GM18873 (cell line): ENCODE measurements around the gene HEPACAM.

Experiments
- ATAC-seq: cut with Tn5 transposase; IDR thresholded peaks from one replicate; pipeline ENCODE4 v1.9.1; 2021; ENCODE audit warnings: mild to moderate bottlenecking, moderate library complexity, moderate number of reproducible peaks; ENCODE audit not compliant: unreplicated experiment, low FRiP score

HEPACAM gene

GRCh38 chr11:124943741-124944140 lies 7.9 kb upstream of the HEPACAM start:
- no peak for ATAC-seq

GRCh38 chr11:124943254-124943616 lies 7.4 kb upstream of the HEPACAM start:
- ATAC-seq = no peak

- no peak for ATAC-seq
Measured at GRCh38 chr11:124942466-124943253, 6.8 kb upstream of the HEPACAM start.

- no peak for ATAC-seq
Measured at GRCh38 chr11:124941703-124942102, 5.9 kb upstream of the HEPACAM start.

GRCh38 chr11:124938970-124939369 lies 3.1 kb upstream of the HEPACAM start:
- no peak for ATAC-seq

GRCh38 chr11:124938206-124938765 lies 2.4 kb upstream of the HEPACAM start:
- no peak for ATAC-seq

GRCh38 chr11:124937336-124937935 lies 1.6 kb upstream of the HEPACAM start:
- no peak for ATAC-seq

- ATAC-seq = no peak
Measured at GRCh38 chr11:124934862-124935547, 842 bp downstream of the HEPACAM start.

- no peak for ATAC-seq
Measured at GRCh38 chr11:124930799-124931198, 5.0 kb downstream of the HEPACAM start.

GRCh38 chr11:124928942-124929665 lies 6.7 kb downstream of the HEPACAM start:
- ATAC-seq = no peak

GRCh38 chr11:124923296-124923695 lies 12.6 kb downstream of the HEPACAM start:
- ATAC-seq = no peak

- ATAC-seq = no peak
Measured at GRCh38 chr11:124922831-124923230, 13.0 kb downstream of the HEPACAM start.

GRCh38 chr11:124920870-124921609 lies 14.8 kb downstream of the HEPACAM start:
- ATAC-seq = no peak

- ATAC-seq = no peak
Measured at GRCh38 chr11:124920356-124920755, 15.5 kb downstream of the HEPACAM start.

GRCh38 chr11:124919898-124920297 lies 15.9 kb downstream of the HEPACAM start:
- no peak for ATAC-seq

GRCh38 chr11:124918950-124919349 lies 16.9 kb downstream of the HEPACAM start, which contains the start of gene HEPN1:
TSS of gene HEPN1 (plus strand) at chr11:124919250.
- ATAC-seq = no peak

GRCh38 chr11:124917115-124917637 lies 18.7 kb downstream of the HEPACAM start:
- no peak for ATAC-seq

GRCh38 chr11:124916370-124916710 lies 19.5 kb downstream of the HEPACAM start:
- no peak for ATAC-seq

- ATAC-seq = no peak
Measured at GRCh38 chr11:124915541-124916369, 20.1 kb downstream of the HEPACAM start.
